Measurements from ENCODE around the gene KMT5C. TPM values are rescaled to one million over a fixed set of nuclear protein-coding genes. Genes with fewer than 3 reads are reported as not detected.

KMT5C gene
- total RNA-seq, 1 experiment from 2014 or later, result 54.5 TPM

GRCh38 chr19:55348317-55349034 lies 8.8 kb downstream of the KMT5C start:
- DNase-seq, result peak; percentile 69
- Mint-ChIP-seq H3K4me1 (peaks cover 62 to 75% of the 10 kb centered on the region in 2 experiments), H3K9me3 (no peaks in the 10 kb centered on the region; a peak in 1 of 5 replicates), H3K27ac (peak overlapping the region; percentile 94 to 99 (median 96)), H3K36me3 (ENCODE audit: insufficient read depth in 1 of 3, low read depth in 3 of 3) (peaks cover 11 to 59% (median 40%) of the 10 kb centered on the region in 3 experiments; a peak in 6 of 7 replicates), H3K27me3 (ENCODE audit: low read depth) (peaks cover 31% of the 10 kb centered on the region), H3K4me3 (peak overlapping the region; percentile 49 to 72)
- peak overlapping the region; percentile 54 for H3K18ac ChIP-seq (ENCODE audit: insufficient read length, low read depth, low read length)
- H2BK20ac ChIP-seq (ENCODE audit: low read depth, low read length, poor library complexity, severe bottlenecking), result no peak overlapping the region
- no peaks in the 10 kb centered on the region for H3K79me2 ChIP-seq (ENCODE audit: insufficient read depth, low read length)
- peak overlapping the region; percentile 24 for H3K9ac ChIP-seq (ENCODE audit: extremely low read depth, insufficient read length, low read length)
- H4K8ac ChIP-seq (replicated peaks; ENCODE audit: insufficient read length, low read depth, low read length), result no peak overlapping the region
- H3T11ph ChIP-seq (ENCODE audit: low read length), result no peak overlapping the region
- H3K27ac ChIP-seq (ENCODE audit: insufficient read length, low read depth, low read length), result peak overlapping the region; percentile 59
- WGBS (ENCODE audit: extremely low coverage, insufficient read length, low lambda C conversion rate), result no CpG with 5 or more reads among the region's 22 CpGs
- peaks cover 2% of the 10 kb centered on the region; the same call in 1 of the 2 replicates for H3K4me1 ChIP-seq (ENCODE audit: insufficient read depth, low read length)
- H2BK5ac ChIP-seq (ENCODE audit: insufficient read length, low read length), result no peak overlapping the region
- H3K9me3 ChIP-seq (ENCODE audit: control insufficient read depth, low read depth, low read length), result no peaks in the 10 kb centered on the region
- peaks cover 7% of the 10 kb centered on the region for H3K23me2 ChIP-seq (ENCODE audit: insufficient read length, low read depth, low read length, poor library complexity, severe bottlenecking)
- H2AK5ac ChIP-seq (ENCODE audit: insufficient read length, low read length), result no peak overlapping the region
- H2AFZ ChIP-seq (ENCODE audit: low read length), result no peak overlapping the region
- no peak overlapping the region for H4K91ac ChIP-seq (ENCODE audit: insufficient read length, low read depth, low read length)
- H2BK12ac ChIP-seq (ENCODE audit: insufficient read length, low read depth, low read length), result no peak overlapping the region
- H2BK15ac ChIP-seq (ENCODE audit: low read depth, low read length), result no peak overlapping the region
- TF ChIP-seq, protein P1, sequence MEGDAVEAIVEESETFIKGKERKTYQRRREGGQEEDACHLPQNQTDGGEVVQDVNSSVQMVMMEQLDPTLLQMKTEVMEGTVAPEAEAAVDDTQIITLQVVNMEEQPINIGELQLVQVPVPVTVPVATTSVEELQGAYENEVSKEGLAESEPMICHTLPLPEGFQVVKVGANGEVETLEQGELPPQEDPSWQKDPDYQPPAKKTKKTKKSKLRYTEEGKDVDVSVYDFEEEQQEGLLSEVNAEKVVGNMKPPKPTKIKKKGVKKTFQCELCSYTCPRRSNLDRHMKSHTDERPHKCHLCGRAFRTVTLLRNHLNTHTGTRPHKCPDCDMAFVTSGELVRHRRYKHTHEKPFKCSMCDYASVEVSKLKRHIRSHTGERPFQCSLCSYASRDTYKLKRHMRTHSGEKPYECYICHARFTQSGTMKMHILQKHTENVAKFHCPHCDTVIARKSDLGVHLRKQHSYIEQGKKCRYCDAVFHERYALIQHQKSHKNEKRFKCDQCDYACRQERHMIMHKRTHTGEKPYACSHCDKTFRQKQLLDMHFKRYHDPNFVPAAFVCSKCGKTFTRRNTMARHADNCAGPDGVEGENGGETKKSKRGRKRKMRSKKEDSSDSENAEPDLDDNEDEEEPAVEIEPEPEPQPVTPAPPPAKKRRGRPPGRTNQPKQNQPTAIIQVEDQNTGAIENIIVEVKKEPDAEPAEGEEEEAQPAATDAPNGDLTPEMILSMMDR (conservative IDR thresholded peaks at IDR 0.05), result no peak
- H3K27me3 ChIP-seq (ENCODE audit: insufficient read depth, low read length), result peaks cover 14% of the 10 kb centered on the region; the same call in 1 of the 2 replicates
- no peaks in the 10 kb centered on the region for H4K20me1 ChIP-seq (ENCODE audit: control insufficient read depth, insufficient read depth, insufficient read length)
- H3K79me1 ChIP-seq (ENCODE audit: insufficient read depth, low read depth, low read length, poor library complexity, severe bottlenecking), result no peaks in the 10 kb centered on the region
- H3K4me2 ChIP-seq (ENCODE audit: insufficient read depth, insufficient read length, low read length), result peak overlapping the region; percentile 35
- H4K5ac ChIP-seq (ENCODE audit: insufficient read length, low read depth, low read length), result no peak overlapping the region
- H3K14ac ChIP-seq (ENCODE audit: insufficient read depth, low read length), result peak overlapping the region; percentile 77; the same call in 1 of the 2 replicates
- H3K4ac ChIP-seq (ENCODE audit: low read depth, low read length), result no peak overlapping the region
- no peak overlapping the region for H3K56ac ChIP-seq (ENCODE audit: insufficient read length, low read depth, low read length)
- no peak overlapping the region for H2BK120ac ChIP-seq (ENCODE audit: low read depth, low read length, poor library complexity, severe bottlenecking)
- H3K23ac ChIP-seq (ENCODE audit: insufficient read length, low read depth, low read length), result no peak overlapping the region
